Astrocyte of the cerebellum (primary cell): ENCODE results near the gene ZSWIM6.

Experiments
- DNase-seq: peaks from one replicate; pipeline ENCODE4 v3.0.0-alpha.2; 2011; ENCODE audit warnings: low read depth
- H3K4me3 ChIP-seq: 2 replicates; pipeline ENCODE4 v1.5.1; 2011; ENCODE audit warnings: mild to moderate bottlenecking, low read depth, low read length, moderate library complexity
- in situ Hi-C: cut with HindIII; loops from 2 replicates; pipeline ENCODE4 v1.10.0; 2017; ENCODE audit warnings: low sequenced_read_pairs
- TF ChIP-seq, protein P1 (sequence below): IDR thresholded peaks from 2 replicates; pipeline ENCODE4 v1.5.1; 2012; ENCODE audit warnings: low read length, low read depth, moderate library complexity, mild to moderate bottlenecking; ENCODE audit errors: missing control alignments

ZSWIM6 gene

DNA sequence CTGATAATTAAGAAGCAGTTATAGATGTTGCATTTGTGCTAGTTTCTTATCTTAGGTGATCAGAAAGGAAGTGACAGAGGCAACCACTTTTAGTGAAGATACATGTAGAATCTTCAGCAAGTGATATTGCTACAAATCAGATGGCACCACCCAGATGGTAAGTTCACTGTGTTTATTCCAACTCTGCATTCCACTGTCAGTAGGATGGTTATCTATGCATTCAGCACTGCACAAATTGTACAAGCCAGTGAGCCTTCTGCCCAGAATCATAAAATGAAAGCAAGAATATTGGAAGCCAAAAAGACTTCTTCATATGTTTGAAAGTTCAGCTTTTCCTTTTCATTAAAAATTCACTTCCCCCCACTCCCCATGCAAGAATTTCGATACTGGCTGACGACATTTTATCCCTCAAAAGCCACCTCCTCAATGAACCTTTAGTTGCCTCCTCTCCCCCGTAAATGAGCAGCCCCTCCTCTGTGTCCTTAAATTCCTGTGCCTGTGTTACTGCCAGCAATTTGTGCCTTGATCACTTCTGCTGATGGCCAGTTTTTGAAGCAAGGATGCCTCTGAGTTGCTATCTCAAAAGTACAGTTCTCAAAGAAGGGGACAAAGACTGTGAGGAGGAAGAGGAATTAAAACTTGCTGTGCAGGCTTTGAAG is 91.6 kb downstream of the ZSWIM6 start:
- no peak overlapping the region for H3K4me3 ChIP-seq
- in situ Hi-C loops: no loop called here
- DNase-seq: no peak
- TF ChIP-seq, protein P1, sequence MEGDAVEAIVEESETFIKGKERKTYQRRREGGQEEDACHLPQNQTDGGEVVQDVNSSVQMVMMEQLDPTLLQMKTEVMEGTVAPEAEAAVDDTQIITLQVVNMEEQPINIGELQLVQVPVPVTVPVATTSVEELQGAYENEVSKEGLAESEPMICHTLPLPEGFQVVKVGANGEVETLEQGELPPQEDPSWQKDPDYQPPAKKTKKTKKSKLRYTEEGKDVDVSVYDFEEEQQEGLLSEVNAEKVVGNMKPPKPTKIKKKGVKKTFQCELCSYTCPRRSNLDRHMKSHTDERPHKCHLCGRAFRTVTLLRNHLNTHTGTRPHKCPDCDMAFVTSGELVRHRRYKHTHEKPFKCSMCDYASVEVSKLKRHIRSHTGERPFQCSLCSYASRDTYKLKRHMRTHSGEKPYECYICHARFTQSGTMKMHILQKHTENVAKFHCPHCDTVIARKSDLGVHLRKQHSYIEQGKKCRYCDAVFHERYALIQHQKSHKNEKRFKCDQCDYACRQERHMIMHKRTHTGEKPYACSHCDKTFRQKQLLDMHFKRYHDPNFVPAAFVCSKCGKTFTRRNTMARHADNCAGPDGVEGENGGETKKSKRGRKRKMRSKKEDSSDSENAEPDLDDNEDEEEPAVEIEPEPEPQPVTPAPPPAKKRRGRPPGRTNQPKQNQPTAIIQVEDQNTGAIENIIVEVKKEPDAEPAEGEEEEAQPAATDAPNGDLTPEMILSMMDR: no peak

DNA sequence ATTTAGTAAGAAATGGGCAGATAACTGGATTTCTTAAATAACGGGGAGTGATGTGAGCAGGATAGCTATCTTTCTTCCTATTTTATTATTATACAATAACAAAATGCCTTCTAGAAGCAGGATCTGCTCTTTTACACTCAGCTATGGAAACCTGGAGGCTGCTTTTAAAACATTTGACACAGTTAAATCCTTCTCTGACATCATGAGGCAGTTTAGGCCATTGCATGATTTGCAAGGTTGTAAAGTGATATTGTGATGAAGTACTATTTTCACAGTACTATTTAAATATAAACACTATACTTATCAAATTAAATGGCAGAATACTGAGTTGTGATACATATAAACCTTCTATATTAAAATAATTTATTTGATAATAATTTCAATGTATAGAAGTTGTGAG is 93.9 kb downstream of the ZSWIM6 start:
- no peak for DNase-seq
- in situ Hi-C loops: no loop called here
- TF ChIP-seq, protein P1: no peak
- H3K4me3 ChIP-seq: no peak overlapping the region

DNA sequence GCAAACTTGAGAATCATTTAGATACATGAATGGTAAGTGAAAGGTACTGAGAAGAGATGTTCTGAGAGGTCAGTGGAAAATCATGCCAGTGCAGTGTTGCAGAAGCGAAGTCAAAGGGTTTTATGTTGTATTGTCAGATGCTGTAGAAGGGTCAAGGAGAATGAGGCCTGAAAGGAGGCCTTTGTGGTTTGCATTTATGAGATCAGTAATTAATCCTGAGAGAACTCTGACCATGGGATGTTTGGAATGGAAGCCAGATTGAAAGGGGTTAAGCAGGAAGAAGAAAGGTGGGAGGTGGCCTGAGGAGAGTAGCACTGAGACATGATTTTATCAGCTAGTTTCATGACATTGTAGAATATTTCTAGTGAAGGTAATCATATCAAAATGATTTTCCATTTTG is 97.8 kb downstream of the ZSWIM6 start:
- in situ Hi-C loops: no loop called here
- no peak for DNase-seq
- no peak overlapping the region for H3K4me3 ChIP-seq
- TF ChIP-seq, protein P1: no peak

DNA sequence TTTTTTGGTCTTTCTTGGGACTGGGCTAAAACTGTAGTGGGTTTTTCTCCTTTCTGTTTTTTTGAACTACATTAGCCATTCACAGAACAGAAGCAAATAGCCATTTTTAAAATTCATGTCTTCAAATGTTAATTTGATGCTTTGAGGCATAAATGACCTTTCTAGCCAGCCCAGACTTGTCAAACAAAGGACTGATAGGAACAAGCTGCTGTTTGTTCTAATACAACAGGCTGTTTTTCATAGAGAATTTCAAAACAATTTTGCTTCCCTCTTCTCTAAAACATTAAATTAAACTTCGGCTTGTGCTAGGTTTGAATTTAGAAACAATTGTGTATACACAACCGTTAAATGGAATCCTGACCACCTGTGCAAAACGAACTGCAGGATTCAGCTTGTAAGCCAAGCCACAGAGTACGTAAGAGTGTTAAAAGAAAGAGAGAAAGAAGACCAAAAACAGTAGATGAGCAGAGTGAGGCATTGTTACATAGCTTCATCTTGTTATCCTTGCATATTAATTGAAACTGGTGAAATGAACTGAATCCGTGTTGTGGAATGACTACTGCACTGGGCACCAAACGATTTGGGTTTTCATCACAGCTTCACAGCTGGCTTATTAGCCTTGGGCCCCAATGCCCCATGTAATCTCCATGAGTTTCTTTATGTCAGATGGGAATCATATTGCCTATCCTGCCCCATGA is 100.0 kb downstream of the ZSWIM6 start:
- TF ChIP-seq, protein P1: no peak
- in situ Hi-C loops: no loop called here
- H3K4me3 ChIP-seq: no peak overlapping the region

GRCh38 chr5:61435368-61435767 is 103.3 kb downstream of the ZSWIM6 start:
- H3K4me3 ChIP-seq: no peak overlapping the region
- in situ Hi-C loops: no loop called here
- DNase-seq: no peak
- TF ChIP-seq, protein P1: no peak

More for the DNA sequence above, 100.0 kb downstream of the ZSWIM6 start:
- DNase-seq: no peak

- no peak for DNase-seq
- in situ Hi-C loops: no loop called here
- TF ChIP-seq, protein P1: no peak
- no peak overlapping the region for H3K4me3 ChIP-seq
Observed at GRCh38 chr5:61438298-61438970, 106.4 kb downstream of the ZSWIM6 start.
